ENCODE data around the gene FAM20C.
"Not testable (repeated sequence)": the region's sequence is repeated elsewhere in the genome, so short reads cannot be mapped to it uniquely, and the experiment has no call there.

Gene FAM20C

GRCh38 chr7:200290-200689 lies 7.9 kb downstream of the FAM20C start:
- no peak overlapping the region for H3K27ac ChIP-seq
- no peak overlapping the region for H3K4me3 ChIP-seq

- no peak overlapping the region for H3K27ac ChIP-seq
- no peak overlapping the region for H3K4me3 ChIP-seq
These were observed 8.3 kb downstream of the FAM20C start for GRCh38 chr7:200704-201103.

- no peak overlapping the region for H3K4me3 ChIP-seq
- no peak overlapping the region for H3K27ac ChIP-seq
These were observed 12.0 kb downstream of the FAM20C start for GRCh38 chr7:204326-204725.

GRCh38 chr7:205115-206010 lies 13.0 kb downstream of the FAM20C start:
- peak overlapping the region in 1 of 21 experiments; percentile 22 for H3K27ac ChIP-seq
- H3K4me3 ChIP-seq, result no peak overlapping the region

- H3K4me3 ChIP-seq, H3K27ac ChIP-seq: not testable (repeated sequence)
These were observed 14.0 kb downstream of the FAM20C start for GRCh38 chr7:206351-206750.

GRCh38 chr7:207418-208129 lies 15.2 kb downstream of the FAM20C start:
- Histone ChIP-seq H3K4me3 (no peak overlapping the region), H3K27ac (no peak overlapping the region)

- Histone ChIP-seq H3K27ac (no peak overlapping the region), H3K4me3 (no peak overlapping the region)
These were observed 15.8 kb downstream of the FAM20C start for GRCh38 chr7:208130-208673.

- no peak overlapping the region for H3K4me3 ChIP-seq
- H3K27ac ChIP-seq, result no peak overlapping the region
These were observed 16.4 kb downstream of the FAM20C start for GRCh38 chr7:208816-209215.

GRCh38 chr7:209416-209815 lies 17.0 kb downstream of the FAM20C start:
- H3K27ac ChIP-seq, result no peak overlapping the region
- H3K4me3 ChIP-seq, result no peak overlapping the region

- Histone ChIP-seq H3K27ac (no peak overlapping the region), H3K4me3 (no peak overlapping the region)
These were observed 17.5 kb downstream of the FAM20C start for GRCh38 chr7:209906-210305.

- H3K4me3 ChIP-seq, result no peak overlapping the region
- no peak overlapping the region for H3K27ac ChIP-seq
These were observed 18.1 kb downstream of the FAM20C start for GRCh38 chr7:210401-210925.

- no peak overlapping the region for H3K4me3 ChIP-seq
- H3K27ac ChIP-seq, result no peak overlapping the region
These were observed 18.8 kb downstream of the FAM20C start for GRCh38 chr7:211033-211714.

GRCh38 chr7:211715-212058 lies 19.3 kb downstream of the FAM20C start:
- no peak overlapping the region for H3K27ac ChIP-seq
- H3K4me3 ChIP-seq, result no peak overlapping the region

- Histone ChIP-seq H3K27ac (no peak overlapping the region), H3K4me3 (no peak overlapping the region)
These were observed 20.4 kb downstream of the FAM20C start for GRCh38 chr7:212754-213153.

GRCh38 chr7:213324-213993 lies 21.1 kb downstream of the FAM20C start:
- no peak overlapping the region for H3K4me3 ChIP-seq
- no peak overlapping the region for H3K27ac ChIP-seq

GRCh38 chr7:214410-215212 lies 22.2 kb downstream of the FAM20C start:
- peak overlapping the region in 2 of 21 experiments; percentile 22 to 42 for H3K27ac ChIP-seq
- H3K4me3 ChIP-seq, result no peak overlapping the region

- H3K27ac ChIP-seq, result peak overlapping the region in 4 of 21 experiments; percentile 16 to 49 (median 34)
- H3K4me3 ChIP-seq, result no peak overlapping the region
These were observed 24.3 kb downstream of the FAM20C start for GRCh38 chr7:216360-217300.

GRCh38 chr7:217781-218180 lies 25.4 kb downstream of the FAM20C start:
- H3K4me3 ChIP-seq, result no peak overlapping the region
- peak overlapping the region in 1 of 21 experiments; percentile 34 for H3K27ac ChIP-seq
